ENCODE results near the gene MINK1.

GRCh38 chr17:4928881-4929280 is 95.7 kb downstream of the MINK1 start:
- no peak for TF ChIP-seq RCOR1 (conservative IDR thresholded peaks at IDR 0.05; ENCODE audit: low read depth, low read length)
- TF ChIP-seq EP300 (IDR thresholded peaks at IDR 0.05; ENCODE audit: borderline replicate concordance in 1 of 2, control insufficient read depth in 1 of 2, low read depth in 2 of 2, low read length in 2 of 2), result no peak
- no peak for TF ChIP-seq RAD21 (IDR thresholded peaks at IDR 0.05; ENCODE audit: insufficient read depth, low read depth, low read length)
- no peak for TF ChIP-seq MXI1 (IDR thresholded peaks at IDR 0.05; ENCODE audit: low read depth, low read length)
- no peak for TF ChIP-seq NR2F1 (conservative IDR thresholded peaks at IDR 0.05)
- no peak for TF ChIP-seq USF2 (IDR thresholded peaks at IDR 0.05; ENCODE audit: borderline replicate concordance, low read depth, low read length)
- TF ChIP-seq JUNB (IDR thresholded peaks at IDR 0.05), result no peak
- no peak for TF ChIP-seq SIN3A (IDR thresholded peaks at IDR 0.05; ENCODE audit: low read depth, low read length)
- TF ChIP-seq GABPA (IDR thresholded peaks at IDR 0.05; ENCODE audit: low read depth), result no peak
- TF ChIP-seq EGR1 (IDR thresholded peaks at IDR 0.05; ENCODE audit: borderline replicate concordance in 1 of 2, low read depth in 2 of 2, low read length in 2 of 2), result no peak
- no peak for TF ChIP-seq CTCF (IDR thresholded peaks at IDR 0.05 in 2 of 3, conservative IDR thresholded peaks at IDR 0.05 in 1 of 3; ENCODE audit: control insufficient read depth in 2 of 3, extremely low read depth in 1 of 3, insufficient read depth in 1 of 3, low read depth in 3 of 3, low read length in 3 of 3)
